HL-60 (cell line): ENCODE results near the gene OR52N5.

ENCODE experiments used
- DNase-seq, 2 experiments: peaks; one replicate each; pipeline ENCODE4 v3.0.0-alpha.2; 2010 to 2020; ENCODE audit warnings: low read depth in 1 of 2, low spot score in 1 of 2
- H3K27ac ChIP-seq: fragments of 250-450 bp; sonication (Bioruptor Pico); replicated peaks from 2 replicates; pipeline ENCODE4 v1.5.1; 2020; ENCODE audit warnings: mild to moderate bottlenecking, moderate library complexity
- H3K27me3 ChIP-seq: fragments of 250-450 bp; sonication (Bioruptor Pico); 2 replicates; pipeline ENCODE4 v1.5.1; 2021; ENCODE audit warnings: mild to moderate bottlenecking, moderate library complexity; ENCODE audit not compliant: insufficient read depth, poor library complexity, severe bottlenecking
- H3K4me3 ChIP-seq: replicated peaks from 2 replicates; pipeline ENCODE4 v1.5.1; 2011; ENCODE audit warnings: mild to moderate bottlenecking, control low read depth, low read length; ENCODE audit not compliant: insufficient read depth
- CTCF ChIP-seq: IDR thresholded peaks from one replicate; pipeline ENCODE4 v1.5.1; 2011; ENCODE audit warnings: low read length, control low read depth, inconsistent platforms; ENCODE audit not compliant: insufficient read depth
- GABPA ChIP-seq: IDR thresholded peaks from 2 replicates; pipeline ENCODE4 v1.6.1; 2012; ENCODE audit warnings: low read depth
- POLR2AphosphoS5 ChIP-seq: IDR thresholded peaks from 2 replicates; pipeline ENCODE4 v1.6.1; 2012; ENCODE audit warnings: low read depth
- REST ChIP-seq: IDR thresholded peaks from 2 replicates; pipeline ENCODE4 v1.6.1; 2012; ENCODE audit warnings: low read depth; ENCODE audit not compliant: insufficient replicate concordance
- SPI1 ChIP-seq: IDR thresholded peaks from 2 replicates; pipeline ENCODE4 v1.6.1; 2012; ENCODE audit warnings: low read depth, mild to moderate bottlenecking, borderline replicate concordance

The OR52N5 gene

GRCh38 chr11:5726351-5726750 lies 56.8 kb downstream of the OR52N5 start:
- TF ChIP-seq GABPA (no peak), SPI1 (no peak), CTCF (no peak), REST (no peak), POLR2AphosphoS5 (no peak)
- peaks cover 4% of the 10 kb centered on the region for H3K27me3 ChIP-seq
- no peak for DNase-seq

More at GRCh38 chr11:5726351-5726750, 56.8 kb downstream of the OR52N5 start:
- no peak overlapping the region for H3K4me3 ChIP-seq
- no peak overlapping the region for H3K27ac ChIP-seq
